H9 (cell line): ENCODE measurements around the gene FSHR. TPM values are rescaled to one million over a fixed set of nuclear protein-coding genes. Genes with fewer than 3 reads are reported as not detected.

Source experiments
- DNase-seq: peaks from one replicate; pipeline ENCODE4 v3.0.0-alpha.2; 2017
- H2AFZ ChIP-seq: one replicate; pipeline ENCODE4 v1.6.1; 2013; ENCODE audit warnings: mild to moderate bottlenecking, low read length, control low read depth, moderate library complexity
- H2AK5ac ChIP-seq: 2 replicates; pipeline ENCODE4 v1.6.1; 2013; ENCODE audit warnings: low read length, control low read depth, mixed read lengths; ENCODE audit not compliant: insufficient read length
- H2BK120ac ChIP-seq: one replicate; pipeline ENCODE4 v1.6.1; 2013; ENCODE audit warnings: low read depth, mild to moderate bottlenecking, low read length, control low read depth, inconsistent platforms; ENCODE audit not compliant: poor library complexity, severe bottlenecking
- H2BK12ac ChIP-seq: 2 replicates; pipeline ENCODE4 v1.6.1; 2013; ENCODE audit warnings: low read length, control low read depth, mixed read lengths, low read depth; ENCODE audit not compliant: insufficient read length
- H2BK15ac ChIP-seq: 2 replicates; pipeline ENCODE4 v1.6.1; 2013; ENCODE audit warnings: low read depth, low read length, control low read depth
- H2BK20ac ChIP-seq: one replicate; pipeline ENCODE4 v1.6.1; 2013; ENCODE audit warnings: low read depth, mild to moderate bottlenecking, low read length, control low read depth, inconsistent platforms; ENCODE audit not compliant: poor library complexity, severe bottlenecking
- H2BK5ac ChIP-seq: 2 replicates; pipeline ENCODE4 v1.6.1; 2013; ENCODE audit warnings: low read length, control low read depth, mixed read lengths; ENCODE audit not compliant: insufficient read length
- H3K14ac ChIP-seq: 2 replicates; pipeline ENCODE4 v1.6.1; 2013; ENCODE audit warnings: low read length, control low read depth; ENCODE audit not compliant: insufficient read depth
- H3K18ac ChIP-seq: 2 replicates; pipeline ENCODE4 v1.6.1; 2013; ENCODE audit warnings: low read depth, mild to moderate bottlenecking, mixed read lengths, low read length, control low read depth; ENCODE audit not compliant: insufficient read length
- H3K23ac ChIP-seq: 2 replicates; pipeline ENCODE4 v1.6.1; 2013; ENCODE audit warnings: low read length, control low read depth, mixed read lengths, low read depth; ENCODE audit not compliant: insufficient read length
- H3K23me2 ChIP-seq: 2 replicates; pipeline ENCODE4 v1.6.1; 2013; ENCODE audit warnings: low read depth, mild to moderate bottlenecking, mixed read lengths, low read length, control low read depth; ENCODE audit not compliant: insufficient read length, poor library complexity, severe bottlenecking
- H3K27ac ChIP-seq: 2 replicates; pipeline ENCODE4 v1.5.1; 2013; ENCODE audit warnings: low read length, control low read depth, mixed read lengths, low read depth; ENCODE audit not compliant: insufficient read length
- H3K27me3 ChIP-seq: 2 replicates; pipeline ENCODE4 v1.6.1; 2013; ENCODE audit warnings: low read length, control low read depth, inconsistent platforms; ENCODE audit not compliant: insufficient read depth
- H3K4ac ChIP-seq: 2 replicates; pipeline ENCODE4 v1.6.1; 2013; ENCODE audit warnings: low read depth, mild to moderate bottlenecking, control low read depth, inconsistent platforms, low read length, moderate library complexity
- H3K4me1 ChIP-seq: 2 replicates; pipeline ENCODE4 v1.6.1; 2013; ENCODE audit warnings: low read length, control low read depth, inconsistent platforms; ENCODE audit not compliant: insufficient read depth
- H3K4me2 ChIP-seq: 2 replicates; pipeline ENCODE4 v1.6.1; 2013; ENCODE audit warnings: low read length, control low read depth, mixed read lengths; ENCODE audit not compliant: insufficient read length, insufficient read depth
- H3K56ac ChIP-seq: 2 replicates; pipeline ENCODE4 v1.6.1; 2013; ENCODE audit warnings: low read depth, mild to moderate bottlenecking, mixed read lengths, low read length, control low read depth; ENCODE audit not compliant: insufficient read length
- H3K79me1 ChIP-seq: 2 replicates; pipeline ENCODE4 v1.6.1; 2013; ENCODE audit warnings: low read depth, mild to moderate bottlenecking, moderate library complexity, low read length, control low read depth, inconsistent platforms; ENCODE audit not compliant: insufficient read depth, poor library complexity, severe bottlenecking
- H3K79me2 ChIP-seq: 2 replicates; pipeline ENCODE4 v1.6.1; 2013; ENCODE audit warnings: low read length, control low read depth, inconsistent platforms; ENCODE audit not compliant: insufficient read depth
- H3K9ac ChIP-seq: 2 replicates; pipeline ENCODE4 v1.6.1; 2013; ENCODE audit warnings: low read length, control low read depth, mixed read lengths; ENCODE audit not compliant: insufficient read length; ENCODE audit errors: extremely low read depth
- H3K9me3 ChIP-seq: one replicate; pipeline ENCODE4 v1.6.1; 2013; ENCODE audit warnings: low read depth, low read length, inconsistent platforms; ENCODE audit not compliant: control insufficient read depth
- H3T11ph ChIP-seq: one replicate; pipeline ENCODE4 v1.6.1; 2013; ENCODE audit warnings: mild to moderate bottlenecking, low read length, control low read depth, inconsistent platforms
- H4K20me1 ChIP-seq: one replicate; pipeline ENCODE4 v1.6.1; 2013; ENCODE audit not compliant: control insufficient read depth, insufficient read length, insufficient read depth
- H4K5ac ChIP-seq: 2 replicates; pipeline ENCODE4 v1.6.1; 2013; ENCODE audit warnings: low read depth, mild to moderate bottlenecking, mixed read lengths, low read length, control low read depth; ENCODE audit not compliant: insufficient read length
- H4K8ac ChIP-seq: replicated peaks from 2 replicates; pipeline ENCODE4 v1.6.1; 2013; ENCODE audit warnings: low read length, control low read depth, mixed read lengths, low read depth; ENCODE audit not compliant: insufficient read length
- H4K91ac ChIP-seq: 2 replicates; pipeline ENCODE4 v1.6.1; 2013; ENCODE audit warnings: low read depth, mild to moderate bottlenecking, moderate library complexity, mixed read lengths, low read length, control low read depth; ENCODE audit not compliant: insufficient read length
- H3K27ac Mint-ChIP-seq, 3 experiments: 2 replicates in 2 of 3; 3 replicates in 1 of 3; pipeline ENCODE4 v1.8.0; 2020 to 2021; ENCODE audit warnings: mixed read lengths in 3 of 3, mild to moderate bottlenecking in 1 of 3, moderate library complexity in 1 of 3
- H3K27me3 Mint-ChIP-seq: 2 replicates; pipeline ENCODE4 v1.8.0; 2021; ENCODE audit warnings: low read depth, mild to moderate bottlenecking, moderate library complexity, mixed read lengths
- H3K36me3 Mint-ChIP-seq, 3 experiments: 2 replicates in 2 of 3; 3 replicates in 1 of 3; pipeline ENCODE4 v1.8.0; 2020 to 2021; ENCODE audit warnings: low read depth in 3 of 3, mixed read lengths in 3 of 3; ENCODE audit not compliant: insufficient read depth in 1 of 3
- H3K4me1 Mint-ChIP-seq, 2 experiments: 2 replicates each; pipeline ENCODE4 v1.8.0; 2020; ENCODE audit warnings: mixed read lengths in 2 of 2
- H3K4me3 Mint-ChIP-seq, 2 experiments: 2 replicates in 1 of 2; 3 replicates in 1 of 2; pipeline ENCODE4 v1.8.0; 2020 to 2021; ENCODE audit warnings: mild to moderate bottlenecking in 2 of 2, mixed read lengths in 2 of 2, moderate library complexity in 1 of 2
- H3K9me3 Mint-ChIP-seq, 2 experiments: 2 replicates in 1 of 2; 3 replicates in 1 of 2; pipeline ENCODE4 v1.8.0; 2020; ENCODE audit warnings: mild to moderate bottlenecking in 2 of 2, mixed read lengths in 2 of 2, moderate library complexity in 1 of 2
- CTCF ChIP-seq: fragments of 200-600 bp; sonication (generic); conservative IDR thresholded peaks from 3 replicates; pipeline ENCODE4 v1.8.0; 2021; ENCODE audit warnings: antibody characterized with exemption, mild to moderate bottlenecking
- WGBS: extraction: QIAGEN DNeasy Blood & Tissue Kit; methylation state at CpG from one replicate; pipeline ENCODE4 v1.1.7; 2013; ENCODE audit warnings: missing lambda C conversion rate, low lambda C conversion rate, mixed read lengths; ENCODE audit not compliant: insufficient read length; ENCODE audit errors: extremely low coverage; 5-methylcytosine and 5-hydroxymethylcytosine counted together
- total RNA-seq: library from RNA; stranded (reverse); gene quantifications from 2 replicates; pipeline ENCODE4 v1.2.1, GENCODE V29; 2021

The FSHR gene
- total RNA-seq, 1 experiment from 2014 or later, result not detected

GRCh38 chr2:48952143-48952542 is 202.2 kb downstream of the FSHR start:
- H3K27ac ChIP-seq, result no peak overlapping the region
- H4K8ac ChIP-seq, result no peak overlapping the region
- no peak overlapping the region for H3T11ph ChIP-seq
- H3K79me1 ChIP-seq, result no peaks in the 10 kb centered on the region
- Mint-ChIP-seq H3K4me1 (no peaks in the 10 kb centered on the region), H3K4me3 (no peak overlapping the region), H3K27me3 (no peaks in the 10 kb centered on the region), H3K9me3 (no peaks in the 10 kb centered on the region), H3K27ac (no peak overlapping the region), H3K36me3 (no peaks in the 10 kb centered on the region)
- H4K91ac ChIP-seq, result no peak overlapping the region
- no peak overlapping the region for H2AFZ ChIP-seq
- H2BK12ac ChIP-seq, result no peak overlapping the region
- no peak overlapping the region for H2BK120ac ChIP-seq
- no peak overlapping the region for H3K14ac ChIP-seq
- H3K9me3 ChIP-seq, result no peaks in the 10 kb centered on the region
- H3K18ac ChIP-seq, result no peak overlapping the region
- no peak for TF ChIP-seq CTCF
- H3K27me3 ChIP-seq, result no peaks in the 10 kb centered on the region
- H3K9ac ChIP-seq, result no peak overlapping the region
- no peak overlapping the region for H2BK5ac ChIP-seq
- H3K79me2 ChIP-seq, result no peaks in the 10 kb centered on the region
- no peak overlapping the region for H3K4me2 ChIP-seq
- H3K4me1 ChIP-seq, result no peaks in the 10 kb centered on the region
- no CpG with 5 or more reads among the region's 5 CpGs for WGBS
- H2AK5ac ChIP-seq, result no peak overlapping the region
- H3K23me2 ChIP-seq, result no peaks in the 10 kb centered on the region
- no peak overlapping the region for H4K5ac ChIP-seq
- DNase-seq, result no peak
- H2BK20ac ChIP-seq, result no peak overlapping the region
- H3K56ac ChIP-seq, result no peak overlapping the region
- no peak overlapping the region for H3K23ac ChIP-seq
- H4K20me1 ChIP-seq, result no peaks in the 10 kb centered on the region
- H3K4ac ChIP-seq, result no peak overlapping the region
- no peak overlapping the region for H2BK15ac ChIP-seq
